COLO829 (cell line): ENCODE measurements around the gene SALL3.
"Not testable (repeated sequence)": the region's sequence is repeated elsewhere in the genome, so short reads cannot be mapped to it uniquely, and the experiment has no call there.

Source experiments
- DNase-seq: peaks from one replicate; pipeline ENCODE4 v3.0.0; 2012; ENCODE audit warnings: low spot score

SALL3 gene

DNA sequence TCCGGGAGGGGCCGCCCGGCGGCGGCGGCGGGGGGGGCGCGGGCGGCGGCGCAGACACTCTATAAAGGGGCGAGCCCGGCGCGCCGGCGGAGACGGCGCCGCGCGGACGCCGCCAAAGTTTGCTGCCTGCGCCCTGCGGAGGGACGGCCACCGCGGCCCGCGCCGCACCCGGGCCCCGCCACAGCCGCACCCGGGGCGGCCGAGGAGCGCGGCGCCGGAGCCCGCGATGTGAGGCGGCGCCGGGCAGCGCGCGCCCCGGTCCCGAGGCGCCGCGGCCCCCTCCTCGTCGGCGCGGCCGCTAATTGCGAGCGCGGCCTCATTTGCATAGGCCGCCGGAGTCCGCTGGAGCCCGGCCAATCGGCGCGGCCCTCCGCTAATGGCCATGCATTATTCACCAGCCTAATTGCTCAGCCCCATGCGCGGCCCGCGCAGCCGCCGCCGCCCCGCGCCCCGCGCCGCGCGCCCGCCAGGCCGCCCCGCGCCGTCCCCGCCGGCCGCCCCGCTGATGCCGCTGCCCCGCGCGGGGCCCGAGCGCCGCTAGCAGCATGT lies at the start of gene SALL3:
SALL3 (plus strand) TSS at position 89 of the 549 bp plus-strand sequence; CDS start at position 546, 457 bp downstream.
- DNase-seq = no peak

DNA sequence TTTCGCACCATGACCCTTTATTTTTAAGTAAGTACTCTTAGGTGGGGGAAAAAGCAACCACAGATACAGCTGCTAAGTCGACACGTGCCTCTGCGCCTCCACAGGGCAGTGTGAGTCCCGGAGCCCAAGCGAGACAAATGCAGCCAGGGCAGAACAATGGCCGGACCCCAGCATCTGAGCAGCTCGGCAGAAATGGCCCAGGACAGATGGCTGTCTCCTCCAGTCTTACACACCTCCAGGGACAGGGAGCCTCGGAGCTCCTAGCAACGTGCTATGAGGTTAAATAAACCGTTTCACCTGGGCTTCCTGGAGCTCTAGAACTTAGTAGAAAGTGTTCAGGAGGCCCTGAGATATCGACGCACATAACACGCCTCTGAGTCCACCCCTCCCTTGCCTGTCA lies 47.3 kb upstream of the SALL3 start:
- no peak for DNase-seq

DNA sequence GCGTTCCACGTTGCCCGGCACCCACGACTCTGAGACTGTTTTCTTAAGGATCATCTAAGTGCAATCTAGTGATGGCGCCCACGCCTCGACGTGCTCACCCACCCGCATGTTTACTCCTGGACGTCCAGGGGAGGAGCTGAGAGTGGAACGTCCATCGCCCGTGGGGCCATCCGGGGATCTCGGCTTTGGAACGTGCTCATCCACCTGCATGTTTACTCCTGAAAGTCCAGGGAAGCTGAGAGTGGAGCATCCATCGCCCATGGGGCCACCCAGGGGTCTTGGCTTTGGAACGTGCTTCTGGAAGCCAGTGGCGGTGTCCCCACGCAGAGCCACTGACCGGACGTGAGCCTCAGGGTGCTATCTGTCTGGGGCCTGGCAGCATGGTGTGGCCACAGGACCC lies 45.6 kb upstream of the SALL3 start:
- no peak for DNase-seq

DNA sequence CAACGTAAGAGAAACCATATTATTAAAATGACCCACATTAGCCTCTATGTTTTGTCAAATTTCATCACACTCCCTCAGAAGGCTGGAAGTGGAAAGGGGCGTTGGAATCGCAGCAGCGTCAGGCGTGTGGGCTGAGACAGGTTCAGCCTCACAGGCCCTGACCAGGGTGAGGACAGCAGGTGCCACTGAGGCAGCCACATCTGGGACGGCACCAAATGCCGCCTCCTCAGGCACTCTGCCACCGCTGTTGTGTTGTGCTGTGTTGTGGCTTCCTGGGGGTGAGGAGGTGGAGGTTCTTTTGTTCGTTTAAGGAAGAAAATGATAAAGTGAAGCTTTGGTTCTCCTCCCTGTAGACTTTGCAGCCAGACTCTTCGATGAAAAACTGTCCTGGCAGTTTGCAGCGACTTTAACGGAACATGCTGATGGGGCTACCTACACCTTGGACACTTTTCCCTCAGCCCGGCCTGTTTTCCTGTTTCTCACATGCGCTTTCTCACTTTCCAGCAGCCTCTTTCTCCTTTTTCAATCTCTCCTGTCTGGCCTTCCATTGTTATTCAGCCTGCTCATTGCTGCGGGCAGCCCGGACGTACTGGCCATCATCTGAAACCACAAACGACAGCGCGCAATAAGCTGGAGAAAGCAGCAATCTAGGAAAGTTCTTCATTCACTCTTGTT lies 44.9 kb upstream of the SALL3 start:
- no peak for DNase-seq

DNA sequence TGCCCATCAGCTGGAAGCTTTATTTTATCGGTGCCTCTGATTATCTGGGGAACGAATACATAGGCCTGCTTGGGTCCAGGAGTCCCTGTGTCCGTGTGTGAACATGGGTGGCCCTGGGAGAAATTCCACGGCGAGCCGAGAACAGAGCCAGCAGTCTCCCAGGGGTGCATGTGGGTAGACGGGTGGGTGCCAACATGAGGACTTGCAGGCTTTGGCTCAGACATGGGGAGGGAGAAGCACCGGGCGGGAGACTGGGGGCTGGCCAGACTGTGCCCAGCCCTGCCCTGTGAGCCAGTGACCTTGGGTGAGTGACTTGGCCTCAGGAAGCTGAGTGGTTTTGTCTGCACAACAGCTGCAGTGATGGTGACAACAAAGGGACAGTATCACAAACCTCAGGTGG lies 44.2 kb upstream of the SALL3 start:
- DNase-seq = no peak

DNA sequence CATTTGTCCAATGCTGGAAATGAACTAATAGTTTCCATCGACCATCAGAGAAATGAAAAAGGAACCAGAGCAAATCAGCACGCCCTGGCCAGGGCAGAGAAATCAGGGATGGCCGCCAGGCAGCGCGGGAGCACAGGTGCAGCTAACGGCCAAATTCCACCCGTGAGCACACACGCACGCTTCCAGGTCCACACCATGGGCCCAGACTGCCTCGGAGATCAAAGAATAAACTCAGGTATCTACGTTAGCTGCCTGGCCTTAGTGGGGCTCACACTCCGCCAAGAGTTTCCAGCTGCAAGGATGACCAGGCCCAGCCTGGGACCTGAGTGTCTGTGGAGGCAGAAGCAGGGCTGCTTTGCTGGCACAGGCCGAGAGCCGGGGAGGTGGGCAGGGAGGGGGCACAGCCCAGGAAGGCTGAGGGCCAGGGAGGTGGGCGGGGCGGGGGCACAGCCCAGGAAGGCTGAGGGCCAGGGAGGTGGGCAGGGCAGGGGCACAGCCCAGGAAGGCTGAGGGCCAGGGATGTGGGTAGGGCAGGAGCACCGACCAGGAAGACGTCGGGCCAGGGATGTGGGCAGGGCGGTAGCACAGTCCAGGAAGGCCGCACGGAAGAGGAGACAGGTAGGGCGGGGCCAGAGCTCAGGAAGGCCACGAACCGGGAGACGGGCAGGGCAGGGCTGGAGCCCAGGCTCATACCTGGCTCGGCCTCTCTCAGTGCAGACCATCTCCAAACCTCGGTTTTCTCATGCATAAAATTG lies 43.2 kb upstream of the SALL3 start:
- no peak for DNase-seq

DNA sequence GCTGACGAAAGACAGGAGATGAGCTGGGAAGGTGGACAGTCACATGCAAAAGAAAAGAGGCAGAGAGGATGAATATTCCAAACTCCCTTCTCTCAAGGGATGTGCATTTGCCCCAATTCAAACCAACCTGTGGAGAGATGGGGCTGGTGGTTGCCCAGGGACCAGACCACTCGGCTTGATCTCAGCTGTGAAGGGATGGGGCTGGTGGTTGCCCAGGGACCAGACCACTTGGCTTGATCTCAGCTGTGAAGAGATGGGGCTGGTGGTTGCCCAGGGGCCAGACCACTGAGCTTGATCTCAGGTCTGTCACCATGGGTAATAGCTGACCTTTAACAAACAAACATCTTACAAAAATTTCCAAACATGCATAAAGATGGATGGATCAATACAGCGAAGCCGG lies 42.5 kb upstream of the SALL3 start:
- no peak for DNase-seq

DNA sequence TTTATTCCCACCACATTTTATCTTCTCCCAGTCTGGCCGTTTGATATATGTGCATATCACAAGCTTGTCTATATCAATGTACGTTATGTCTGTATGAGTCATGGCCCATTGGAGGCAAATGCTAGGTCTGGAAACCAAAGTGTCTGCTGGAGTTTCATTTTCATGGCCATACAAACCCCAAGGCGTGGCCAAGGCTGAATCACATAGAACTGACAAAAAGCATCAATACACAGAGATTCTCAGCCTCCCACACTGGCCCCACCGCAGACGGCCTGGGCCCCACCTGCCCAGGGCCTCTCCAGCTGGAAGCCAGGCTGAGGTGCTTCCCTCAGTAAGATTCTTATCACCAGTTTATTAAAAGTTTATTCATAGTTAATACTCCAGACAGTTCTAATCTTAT lies 40.5 kb upstream of the SALL3 start:
- peak; percentile 18 for DNase-seq

DNA sequence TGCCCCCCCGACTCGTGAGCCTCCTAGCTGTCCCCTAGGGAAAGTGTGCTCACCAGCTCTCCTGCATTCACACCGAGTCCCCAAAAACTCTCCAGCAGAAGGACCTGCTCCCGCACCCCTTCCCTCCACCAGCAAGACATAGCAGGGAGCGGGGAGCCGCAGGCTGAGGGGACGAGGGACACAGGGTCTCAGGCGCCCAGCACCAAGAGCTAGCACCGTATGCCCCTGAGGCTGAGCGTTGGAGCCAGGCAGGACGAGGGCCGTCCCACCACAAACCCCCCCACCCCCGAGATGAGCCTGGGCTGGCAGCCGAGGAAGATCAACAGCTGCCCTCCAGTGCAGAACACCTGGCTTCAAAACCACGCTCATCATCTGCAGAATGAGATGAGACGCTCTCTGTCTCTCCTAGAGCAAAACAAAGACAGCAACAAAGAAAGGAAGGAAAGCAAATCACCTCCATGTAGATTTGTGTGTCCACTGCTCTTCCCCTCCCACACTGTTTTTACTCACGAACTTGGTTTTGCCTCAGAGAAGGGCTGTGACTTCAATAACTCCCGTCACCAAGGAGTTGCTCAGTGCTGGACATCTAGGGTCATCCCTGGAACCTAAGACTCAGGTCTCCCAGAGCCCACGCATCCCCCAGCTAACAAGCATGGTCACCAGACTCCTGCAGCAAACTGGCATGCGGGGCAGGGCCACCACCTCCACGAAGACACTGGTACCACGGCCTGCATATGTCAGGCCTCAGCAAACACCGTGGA lies 39.7 kb upstream of the SALL3 start:
- DNase-seq = no peak

DNA sequence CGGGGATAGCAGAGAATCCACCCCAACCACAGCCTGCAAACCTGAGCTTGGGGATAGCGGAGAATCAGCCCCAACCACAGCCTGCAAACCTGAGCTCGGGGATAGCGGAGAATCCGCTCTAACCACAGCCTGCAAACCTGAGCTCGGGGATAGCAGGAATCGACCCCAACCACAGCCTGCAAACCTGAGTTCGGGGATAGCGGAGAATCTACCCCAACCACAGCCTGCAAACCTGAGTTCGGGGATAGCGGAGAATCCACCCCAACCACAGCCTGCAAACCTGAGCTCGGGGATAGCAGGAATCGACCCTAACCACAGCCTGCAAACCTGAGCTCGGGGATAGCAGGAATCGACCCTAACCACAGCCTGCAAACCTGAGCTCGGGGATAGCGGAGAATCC lies 37.4 kb upstream of the SALL3 start:
- not testable (repeated sequence) for DNase-seq

DNA sequence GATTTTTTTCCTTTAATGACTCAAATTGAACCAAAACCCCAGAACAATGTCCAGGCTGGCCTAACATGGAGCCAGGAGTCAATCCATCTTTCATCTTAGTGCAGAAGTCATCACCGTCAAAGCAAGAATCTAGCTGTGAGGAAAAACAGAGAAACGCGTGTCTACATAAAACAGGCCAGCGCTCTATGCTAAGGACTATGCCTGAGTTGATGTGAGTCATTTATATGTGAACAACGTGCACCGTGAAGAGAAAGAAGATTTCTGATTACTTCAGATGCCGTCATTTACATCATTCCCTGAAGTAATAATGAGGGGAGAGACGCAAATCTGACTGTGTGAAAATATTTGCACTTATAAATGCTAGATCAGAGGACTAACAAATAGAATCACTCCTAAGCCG lies 34.0 kb upstream of the SALL3 start:
- DNase-seq = no peak

DNA sequence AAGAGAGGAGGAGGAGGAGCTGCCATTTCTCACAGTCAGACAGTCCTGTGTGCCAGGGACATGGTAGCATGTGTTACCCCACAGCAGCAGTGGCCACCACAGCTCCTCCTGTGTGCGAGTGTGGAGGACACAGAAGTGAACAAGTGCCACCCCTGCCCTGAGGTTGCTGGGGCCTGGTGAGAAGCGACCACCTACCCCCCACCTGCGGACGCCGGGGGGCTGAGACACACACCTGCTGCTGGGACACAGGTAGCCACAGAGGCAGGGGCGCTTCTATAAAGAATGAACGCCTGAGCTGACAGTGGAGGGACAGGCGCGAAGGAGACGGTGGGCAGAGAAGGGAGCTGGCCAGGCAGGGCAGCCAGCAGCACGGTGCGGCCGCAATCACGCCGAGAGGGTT lies 32.3 kb upstream of the SALL3 start:
- no peak for DNase-seq

DNA sequence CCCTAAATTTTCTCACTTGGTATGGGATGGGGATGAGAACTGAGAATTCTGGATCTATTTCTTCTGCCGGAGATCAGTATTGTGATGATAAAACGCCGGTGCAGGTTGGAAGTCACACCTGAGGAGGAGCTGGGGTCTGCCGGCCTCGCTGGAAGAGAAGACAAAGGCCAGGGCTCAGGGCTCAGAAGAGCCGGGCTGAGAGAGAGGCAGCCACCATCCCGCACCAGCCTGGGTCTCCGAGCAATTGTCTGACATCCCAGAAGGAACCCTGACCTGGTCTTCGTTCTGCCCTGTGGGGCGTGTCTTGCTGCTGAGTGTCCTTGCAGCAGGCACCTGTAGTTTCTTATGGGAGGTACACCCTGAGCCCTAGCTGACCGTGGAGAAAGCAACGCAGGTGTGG lies 31.4 kb upstream of the SALL3 start:
- DNase-seq = no peak

DNA sequence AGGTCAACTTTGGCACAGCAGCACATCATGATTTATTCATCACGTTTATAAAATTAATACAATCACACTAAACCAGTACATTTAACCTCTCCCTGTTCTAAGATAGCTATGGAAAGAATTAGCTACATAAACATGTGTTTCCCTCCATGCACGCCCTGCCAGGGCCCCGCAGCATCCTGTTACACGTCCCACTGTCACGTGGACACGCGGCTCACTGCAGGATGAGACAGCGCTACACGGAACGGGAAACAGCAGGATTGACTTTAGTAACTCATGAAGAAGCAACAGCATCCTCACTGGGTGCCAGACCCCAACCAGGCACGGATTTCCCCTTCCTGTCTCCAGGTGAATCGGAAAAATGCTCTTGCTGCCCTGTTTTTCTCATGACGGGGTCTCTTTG lies 30.9 kb upstream of the SALL3 start:
- no peak for DNase-seq

DNA sequence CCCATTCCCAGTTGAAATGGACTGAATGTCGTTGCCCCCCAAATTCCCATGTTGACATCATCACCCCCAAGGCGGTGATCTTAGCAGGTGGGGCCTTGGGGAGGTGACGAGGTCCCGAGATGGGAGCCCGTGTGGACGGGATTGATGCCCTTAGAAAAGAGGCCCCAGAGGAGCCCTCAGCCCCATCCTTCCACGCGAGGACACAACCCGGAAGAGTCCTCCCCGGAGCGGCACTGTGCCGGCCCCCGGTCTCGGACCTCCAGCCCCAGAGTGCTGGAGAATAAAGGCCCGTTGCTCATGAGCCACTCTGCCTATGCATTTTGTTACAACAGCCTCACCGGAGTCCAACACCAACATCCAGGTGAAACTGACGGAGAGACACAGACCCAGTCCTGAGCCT lies 30.4 kb upstream of the SALL3 start:
- no peak for DNase-seq

DNA sequence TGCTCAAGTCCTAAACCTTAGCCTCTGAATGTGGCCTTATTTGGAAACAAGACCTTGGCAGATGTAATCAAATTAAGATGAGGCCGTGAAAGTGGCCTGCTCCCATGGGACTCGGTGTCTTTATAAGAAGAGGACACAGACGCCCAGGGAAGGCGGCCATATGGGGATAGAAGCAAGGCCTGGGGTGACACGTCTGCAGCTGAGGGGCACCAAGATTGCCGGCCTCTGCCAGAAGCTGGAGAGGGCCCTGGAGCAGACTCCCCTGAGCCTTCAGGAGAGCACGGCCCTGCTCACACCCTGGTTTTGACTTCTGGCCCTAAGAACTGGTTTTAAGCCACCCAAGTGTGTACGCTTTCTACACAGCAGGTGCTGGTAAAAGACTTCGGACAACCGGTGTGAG lies 29.2 kb upstream of the SALL3 start:
- no peak for DNase-seq

DNA sequence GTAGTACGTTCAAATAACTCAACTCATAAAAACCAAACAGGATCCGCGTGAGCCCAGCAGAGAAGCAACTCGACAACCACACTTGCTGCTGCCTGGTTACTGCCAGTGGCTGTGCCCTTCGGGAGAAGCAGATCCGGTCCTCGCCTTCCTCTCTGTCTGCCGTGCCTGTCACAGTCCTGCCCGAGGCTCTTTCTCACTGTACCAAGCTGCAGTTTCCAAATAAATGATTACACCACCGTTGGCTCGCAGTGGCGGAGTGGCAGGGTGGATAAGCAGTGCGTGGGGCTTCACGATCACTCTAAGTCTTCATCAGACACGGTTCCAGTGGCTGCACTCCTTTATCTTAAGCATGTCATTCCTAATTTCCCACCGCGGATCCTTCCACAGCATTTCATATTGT lies 26.1 kb upstream of the SALL3 start:
- DNase-seq = no peak

DNA sequence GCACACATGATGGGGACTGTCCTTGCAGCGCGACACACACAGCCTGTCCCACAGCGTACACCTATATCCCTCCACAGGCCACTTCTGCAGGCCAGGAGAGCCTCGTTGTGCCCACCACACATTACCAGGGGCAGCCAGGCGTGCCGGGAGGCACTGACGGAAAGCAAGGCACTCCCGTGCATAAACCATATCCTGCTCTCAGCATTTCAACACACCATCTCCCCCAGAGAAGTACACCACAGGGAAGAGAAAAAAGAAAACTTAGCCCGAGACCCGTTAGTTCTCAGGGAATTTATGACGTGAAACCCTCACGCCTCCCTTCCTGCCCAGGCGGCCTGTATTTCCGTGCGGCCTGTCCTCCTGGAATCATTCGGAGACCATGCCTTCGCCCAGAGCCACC lies 24.6 kb upstream of the SALL3 start:
- DNase-seq = no peak

DNA sequence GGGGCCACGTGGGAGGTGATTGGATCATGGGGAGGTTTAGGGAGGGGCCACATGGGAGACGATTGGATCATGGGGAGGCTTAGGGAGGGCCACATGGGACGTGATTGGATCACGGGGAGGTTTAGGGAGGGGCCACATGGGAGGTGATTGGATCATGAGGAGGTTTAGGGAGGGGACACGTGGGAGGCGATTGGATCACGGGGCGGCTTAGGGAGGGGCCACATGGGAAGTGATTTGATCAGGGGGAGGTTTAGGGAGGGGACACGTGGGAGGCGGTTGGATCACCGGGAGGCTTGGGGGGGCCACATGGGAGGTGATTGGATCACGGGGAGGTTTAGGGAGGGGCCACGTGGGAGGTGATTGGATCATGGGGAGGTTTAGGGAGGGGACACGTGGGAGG lies 22.5 kb upstream of the SALL3 start:
- DNase-seq = no peak

DNA sequence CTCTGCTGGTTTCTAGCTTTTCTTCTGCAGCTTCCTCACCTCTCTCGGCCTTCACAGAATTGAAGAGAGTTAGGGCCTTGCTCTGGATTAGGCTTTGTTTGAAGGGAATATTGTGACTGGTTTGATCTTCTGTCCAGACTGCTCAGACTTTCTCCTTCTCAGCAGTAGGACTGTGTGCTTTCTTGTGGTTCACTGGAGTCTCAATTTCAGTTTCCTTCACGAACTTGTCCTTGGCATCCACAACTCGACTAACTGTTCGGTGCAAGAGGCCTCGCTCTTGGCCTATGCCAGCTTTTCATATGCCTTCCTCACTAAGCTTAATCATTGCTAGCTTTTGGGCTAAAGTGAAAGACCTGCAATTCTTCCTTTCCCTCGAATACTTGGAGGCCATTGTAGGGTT lies 18.9 kb upstream of the SALL3 start:
- DNase-seq = no peak

DNA sequence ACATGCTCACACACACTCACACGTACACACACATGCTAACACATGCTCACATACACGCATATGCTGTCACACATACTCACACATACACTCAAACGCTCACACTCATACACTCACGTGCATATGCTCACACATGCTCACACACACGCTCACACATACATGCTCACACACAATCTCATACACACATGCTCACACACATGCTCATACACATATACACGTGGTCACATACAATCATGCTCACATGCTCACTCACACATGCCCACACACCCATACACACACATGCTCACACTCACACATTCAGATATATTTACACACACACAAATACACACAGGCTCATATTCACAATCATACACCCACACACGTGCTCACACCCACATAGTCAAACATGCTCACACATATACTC lies 17.5 kb upstream of the SALL3 start:
- DNase-seq = no peak

DNA sequence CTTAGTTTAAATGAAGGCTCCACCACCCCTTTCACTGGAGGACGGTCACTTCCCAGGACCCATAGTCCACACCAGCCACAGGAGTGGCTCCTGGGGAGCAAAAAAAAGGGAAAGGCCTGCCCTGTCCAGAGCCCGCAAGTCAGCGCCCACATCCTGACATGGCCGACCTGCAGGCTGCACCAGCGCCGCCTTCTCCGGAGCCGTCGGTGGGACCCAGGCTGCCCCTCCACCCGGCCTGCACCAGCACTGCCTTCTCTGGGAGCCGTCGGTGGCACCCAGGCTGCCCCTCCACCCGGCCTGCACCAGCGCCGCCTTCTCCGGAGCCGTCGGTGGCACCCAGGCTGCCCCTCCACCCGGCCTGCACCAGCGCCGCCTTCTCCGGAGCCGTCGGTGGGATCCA lies 14.9 kb upstream of the SALL3 start:
- DNase-seq = not testable (repeated sequence)

DNA sequence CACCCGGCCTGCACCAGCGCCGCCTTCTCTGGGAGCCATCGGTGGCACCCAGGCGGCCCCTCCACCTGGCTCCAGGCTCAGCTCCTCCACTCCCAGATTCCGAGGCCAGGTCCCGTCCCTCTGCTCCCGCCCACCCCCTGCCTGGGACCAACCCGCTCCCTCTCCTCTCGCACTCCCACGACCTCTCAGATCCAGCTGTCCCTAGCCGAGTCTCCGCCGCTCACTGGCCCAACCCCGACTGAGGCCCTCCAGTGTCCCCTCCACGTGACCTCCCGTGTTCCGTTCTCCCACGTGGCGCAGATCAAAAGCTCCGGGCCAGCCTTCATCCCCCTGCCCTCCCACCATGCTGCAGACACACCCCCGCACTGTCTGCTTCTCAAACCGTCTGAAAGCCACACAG lies 14.4 kb upstream of the SALL3 start:
- DNase-seq = no peak
